CD1c-positive myeloid dendritic cell (primary cell): ENCODE measurements around the gene MYO3B.
"Not testable (repeated sequence)": the region's sequence is repeated elsewhere in the genome, so short reads cannot be mapped to it uniquely, and the experiment has no call there.

Experiments used
- DNase-seq: peaks from one replicate; pipeline ENCODE4 v3.0.0-alpha.2; 2016; ENCODE audit errors: extremely low spot score

The MYO3B gene

DNA sequence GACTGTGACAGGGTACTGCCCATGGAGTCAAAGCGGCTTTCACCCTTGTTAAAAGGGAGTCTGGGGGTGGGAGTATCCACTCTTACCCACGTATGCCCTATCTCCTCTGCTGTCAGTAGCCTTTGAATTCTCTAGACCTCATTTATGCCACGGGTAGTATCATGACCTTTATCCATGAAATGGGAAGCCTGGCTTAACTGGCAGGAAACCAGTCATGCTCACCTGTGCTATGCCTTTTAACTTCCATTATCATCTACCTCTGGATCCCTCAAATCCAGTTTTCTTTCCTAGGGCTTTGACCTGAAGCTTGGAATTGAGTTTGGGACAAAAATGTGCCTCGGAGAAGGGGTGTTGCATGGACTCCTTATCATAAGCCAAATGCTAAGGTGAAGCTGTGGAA, 30.0 kb downstream of the MYO3B start:
- DNase-seq = no peak

DNA sequence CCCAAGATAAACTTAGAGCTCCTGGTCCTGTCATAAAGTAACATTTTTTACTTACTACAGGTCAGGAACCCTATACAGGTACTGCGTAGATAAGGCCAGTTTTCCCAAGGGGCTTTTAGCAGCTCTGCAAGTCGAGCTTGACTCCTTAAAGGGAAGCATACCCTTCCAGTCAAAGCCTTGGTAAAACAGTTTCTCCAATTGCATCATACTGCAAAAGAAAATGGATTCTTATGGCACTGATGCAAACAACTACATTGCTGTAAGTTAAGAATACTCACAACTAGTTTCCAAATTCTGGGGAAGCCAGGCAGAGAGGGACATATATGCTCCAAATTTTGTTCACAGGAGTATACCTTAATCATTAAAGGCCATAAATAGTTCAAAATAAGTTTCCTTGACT, 31.0 kb downstream of the MYO3B start:
- DNase-seq = no peak

DNA sequence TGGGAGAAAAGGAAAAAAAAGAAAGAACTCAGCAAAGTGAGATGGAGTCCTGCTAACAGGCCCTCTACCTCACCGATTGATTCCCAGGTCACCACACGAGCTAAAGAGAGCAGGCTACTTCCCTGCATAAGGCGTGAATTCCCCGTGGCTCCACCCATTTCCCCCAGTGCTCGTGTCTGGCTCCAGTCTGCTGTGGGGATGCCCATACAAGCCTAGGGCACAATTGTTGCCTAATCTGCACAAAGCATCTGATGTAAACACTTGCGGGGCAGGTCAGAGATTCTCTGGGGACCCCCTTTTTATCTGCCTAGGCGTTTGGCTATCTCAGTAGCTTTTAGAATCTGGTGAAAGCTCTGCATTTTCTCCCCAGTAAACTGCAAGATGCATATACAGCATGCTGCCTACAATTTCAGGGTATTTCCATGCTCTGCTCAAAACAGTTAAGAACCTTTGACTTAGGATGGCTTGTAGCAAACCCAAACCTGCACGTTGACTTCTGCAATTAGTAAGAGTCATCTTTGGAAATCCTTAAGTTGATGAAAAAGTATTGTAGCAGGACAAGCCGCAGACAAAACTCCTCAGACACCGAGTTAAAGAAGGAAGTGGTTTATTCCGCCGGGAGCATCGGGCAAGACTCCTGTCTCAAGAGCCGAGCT, 34.8 kb downstream of the MYO3B start:
- no peak for DNase-seq

DNA sequence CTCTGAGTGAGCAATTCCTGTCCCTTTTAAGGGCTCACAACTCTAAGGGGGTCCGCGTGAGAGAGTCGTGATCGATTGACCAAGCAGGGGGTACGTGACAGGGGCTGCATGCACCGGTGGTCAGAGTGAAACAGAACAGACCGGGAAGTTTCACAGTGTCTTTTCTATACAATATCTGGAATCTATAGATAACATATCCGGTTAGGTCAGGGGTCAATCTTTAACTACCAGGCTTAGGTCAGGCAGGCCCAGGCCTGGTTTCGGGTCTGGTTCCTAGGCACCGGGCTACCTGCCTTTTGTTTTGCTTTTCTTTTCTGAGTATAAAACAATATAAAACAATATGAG, 35.3 kb downstream of the MYO3B start:
- DNase-seq = not testable (repeated sequence)

DNA sequence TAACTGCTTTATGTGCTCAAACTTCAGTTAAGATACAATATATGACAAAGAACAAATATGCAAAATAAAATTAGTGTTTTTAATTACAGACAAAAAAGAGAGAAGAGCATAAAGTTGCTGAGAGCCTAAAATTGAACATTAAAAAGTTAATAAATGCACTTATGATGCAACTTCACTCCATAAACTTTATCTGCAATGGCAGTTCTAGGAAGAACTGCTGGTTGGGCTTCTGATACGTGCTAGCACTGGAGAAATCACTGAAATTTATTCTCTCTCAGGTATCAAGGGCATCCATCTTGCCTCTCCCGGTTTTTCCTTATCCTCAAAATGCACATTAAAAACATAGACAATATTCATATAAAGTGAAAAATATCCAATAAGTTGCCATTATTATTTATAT, 35.7 kb downstream of the MYO3B start:
- no peak for DNase-seq

DNA sequence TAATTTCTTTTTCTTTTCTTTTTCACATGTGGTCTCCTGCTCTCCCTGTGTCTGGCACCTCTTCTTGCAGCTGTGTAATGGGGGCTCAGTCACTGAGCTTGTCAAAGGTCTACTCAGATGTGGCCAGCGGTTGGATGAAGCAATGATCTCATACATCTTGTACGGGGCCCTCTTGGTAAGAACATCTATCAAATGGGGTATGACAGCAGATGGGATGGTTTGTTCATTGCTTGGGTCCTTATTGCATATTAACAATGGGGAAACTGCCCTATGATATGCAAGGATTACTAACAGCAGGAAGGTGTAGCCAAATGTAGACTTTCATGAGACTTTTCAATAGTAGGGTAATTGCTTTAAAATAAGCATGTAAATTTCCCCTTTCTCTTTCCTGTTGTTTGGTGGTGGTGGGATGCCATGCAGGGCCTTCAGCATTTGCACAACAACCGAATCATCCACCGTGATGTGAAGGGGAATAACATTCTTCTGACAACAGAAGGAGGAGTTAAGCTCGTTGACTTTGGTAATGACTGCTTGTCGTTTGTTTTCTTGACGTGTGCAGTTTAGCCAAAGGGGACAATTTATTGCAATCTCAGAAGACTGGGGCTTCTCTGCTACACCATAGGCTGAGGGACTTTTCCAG, 36.5 kb downstream of the MYO3B start:
- no peak for DNase-seq

DNA sequence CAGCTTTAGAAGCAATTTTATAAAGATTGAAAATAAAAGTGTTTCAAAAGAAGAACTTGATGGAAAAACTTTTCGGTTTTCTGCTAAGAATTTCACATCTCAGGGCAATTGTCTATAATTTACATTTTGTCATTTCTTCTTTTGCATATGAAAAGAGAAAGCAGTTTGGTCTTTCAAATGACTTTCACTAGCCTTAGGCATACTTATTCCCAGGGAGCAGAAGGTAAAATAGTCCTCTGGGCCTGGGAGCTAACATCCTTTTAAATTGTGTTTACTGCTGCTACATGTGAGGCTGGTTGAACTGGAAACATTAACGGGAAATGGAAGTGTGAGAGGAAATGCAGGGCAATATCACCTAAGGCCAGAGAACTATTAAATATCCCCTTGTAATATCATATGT, 37.1 kb downstream of the MYO3B start:
- no peak for DNase-seq

DNA sequence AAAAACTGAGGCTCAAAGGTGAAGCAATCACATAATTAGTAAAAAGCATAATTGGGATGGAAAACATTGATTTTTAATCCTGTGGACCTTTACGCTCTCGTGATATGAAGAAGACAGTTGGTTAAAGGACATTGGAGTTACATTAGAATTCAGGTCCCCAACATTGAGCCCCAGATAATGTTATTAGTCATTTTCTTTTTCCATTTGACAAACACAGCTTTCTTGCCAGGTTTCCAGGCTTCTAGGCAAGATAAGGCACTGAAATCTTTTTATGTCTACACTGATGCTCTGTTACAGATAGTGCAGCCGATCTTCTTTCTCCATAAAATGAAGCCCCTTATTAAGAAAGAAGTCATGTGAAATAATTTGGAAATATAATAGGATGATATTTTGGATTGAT, 38.5 kb downstream of the MYO3B start:
- DNase-seq = no peak

DNA sequence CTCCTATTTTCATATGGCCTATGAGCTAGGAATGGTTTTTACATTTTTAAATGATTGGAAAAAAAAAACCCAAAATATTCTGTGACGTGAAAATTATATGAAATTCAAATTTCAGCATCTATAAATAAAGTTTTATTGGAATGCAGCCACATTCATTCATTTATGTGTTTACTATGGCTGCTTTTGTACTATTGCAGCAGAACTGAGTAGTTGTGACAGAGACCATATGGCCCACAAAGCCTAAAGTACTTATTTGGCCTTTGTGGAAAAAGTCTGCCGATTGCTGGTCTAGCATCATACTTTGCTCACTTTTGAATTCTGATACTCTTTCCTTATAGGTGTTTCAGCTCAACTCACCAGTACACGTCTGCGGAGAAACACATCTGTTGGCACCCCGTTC, 39.0 kb downstream of the MYO3B start:
- DNase-seq = no peak

DNA sequence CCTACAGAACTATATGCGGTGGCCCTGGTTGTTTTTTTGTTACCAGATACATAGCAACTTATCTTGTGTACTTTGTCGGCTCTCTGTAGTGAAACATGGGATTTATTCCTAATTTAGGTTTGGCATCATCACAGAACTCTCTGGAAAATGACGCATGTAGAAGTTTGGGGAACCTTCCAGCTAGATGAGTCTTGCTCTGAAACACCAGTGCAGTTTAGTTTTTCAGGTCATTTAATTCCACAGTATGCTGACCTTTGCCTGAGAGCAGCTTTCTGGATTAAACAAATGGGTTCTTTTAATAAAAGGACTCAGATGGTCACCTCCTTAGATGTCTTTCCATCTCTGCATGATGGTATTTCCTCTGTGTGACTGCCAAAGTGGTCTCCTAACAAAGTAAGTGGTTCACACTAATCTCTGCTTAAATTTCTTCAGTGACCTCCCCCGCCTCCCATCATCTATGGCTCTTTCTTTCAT, 39.9 kb downstream of the MYO3B start:
- no peak for DNase-seq

DNA sequence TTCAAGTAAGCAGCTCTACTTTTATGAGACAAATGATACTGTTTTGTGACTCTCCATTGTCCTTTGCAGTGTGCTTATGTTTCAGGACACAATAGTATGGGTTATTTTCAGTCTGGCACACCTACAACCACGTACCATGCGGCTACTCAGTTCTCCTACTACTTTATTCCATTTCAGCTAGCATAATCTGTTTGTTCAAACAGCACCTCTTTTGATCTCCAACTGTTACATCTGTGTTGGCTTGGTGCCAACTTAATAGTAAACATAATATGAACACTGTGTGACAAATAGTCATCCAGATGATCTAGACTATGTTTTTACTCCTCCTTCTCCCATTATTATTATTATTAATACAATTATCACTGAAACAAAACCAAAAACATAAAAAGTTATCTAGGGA, 40.5 kb downstream of the MYO3B start:
- no peak for DNase-seq

DNA sequence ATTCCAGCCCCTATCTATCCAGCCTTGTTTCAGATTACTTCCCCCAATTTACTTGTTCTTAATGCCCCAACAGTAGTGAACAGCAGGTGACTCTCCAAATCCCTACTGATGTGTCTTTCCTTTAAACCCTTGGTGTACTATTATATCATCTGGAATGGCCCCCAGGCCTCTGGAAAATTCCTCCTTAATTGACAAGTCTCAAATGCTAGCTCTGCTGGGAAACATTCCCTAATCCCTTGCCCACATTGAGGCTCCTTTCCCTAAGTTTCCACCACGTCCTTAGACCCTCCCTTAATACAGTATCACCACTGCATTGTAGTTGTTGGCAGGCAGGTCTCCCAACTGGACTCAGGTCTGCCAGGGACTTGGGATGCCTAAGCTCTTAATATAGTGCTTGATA, 41.0 kb downstream of the MYO3B start:
- no peak for DNase-seq

DNA sequence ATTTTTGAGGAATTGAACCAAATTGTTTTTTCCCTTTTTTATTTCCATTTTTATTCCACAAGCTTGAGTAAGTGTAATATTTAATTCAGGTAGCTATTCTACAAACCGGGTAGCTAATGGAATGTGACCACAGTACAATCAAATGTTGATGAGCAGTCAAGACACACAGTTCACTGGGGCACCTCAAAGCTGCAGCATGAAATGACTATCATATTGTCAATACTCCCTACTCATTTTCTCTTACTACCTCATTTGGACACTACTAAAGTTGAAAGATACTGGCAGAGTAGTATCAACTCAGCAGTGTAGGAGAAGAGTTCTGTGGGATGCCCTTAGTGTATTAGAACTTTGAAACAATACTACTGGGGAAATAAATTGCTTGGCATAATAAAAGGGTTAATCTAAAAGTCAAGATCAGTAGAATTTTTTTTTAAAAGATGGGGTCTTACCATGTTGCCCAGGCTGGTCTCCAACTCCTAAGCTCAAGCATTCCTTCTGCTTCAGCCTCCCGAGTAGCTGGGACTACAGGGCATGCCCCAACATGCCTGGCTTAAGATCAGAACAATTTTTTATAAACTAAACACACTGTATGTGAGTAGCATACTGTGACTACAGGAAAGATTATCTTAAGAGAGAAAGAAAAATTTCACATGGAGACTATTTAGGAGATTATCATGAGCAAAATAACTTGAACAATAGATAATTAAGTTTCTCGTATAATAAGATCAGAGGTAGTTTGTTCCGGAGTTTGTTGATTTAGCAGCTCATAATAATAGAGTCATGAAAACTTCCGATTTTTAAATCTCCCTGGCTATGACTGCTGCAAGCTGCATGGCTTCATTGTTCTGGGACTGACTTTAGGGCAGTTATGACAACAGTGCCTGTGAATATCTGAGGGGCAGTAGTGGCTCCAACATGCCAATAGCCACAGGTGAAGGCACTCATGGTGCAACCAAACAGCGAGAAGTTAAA, 43.7 kb downstream of the MYO3B start:
- no peak for DNase-seq

DNA sequence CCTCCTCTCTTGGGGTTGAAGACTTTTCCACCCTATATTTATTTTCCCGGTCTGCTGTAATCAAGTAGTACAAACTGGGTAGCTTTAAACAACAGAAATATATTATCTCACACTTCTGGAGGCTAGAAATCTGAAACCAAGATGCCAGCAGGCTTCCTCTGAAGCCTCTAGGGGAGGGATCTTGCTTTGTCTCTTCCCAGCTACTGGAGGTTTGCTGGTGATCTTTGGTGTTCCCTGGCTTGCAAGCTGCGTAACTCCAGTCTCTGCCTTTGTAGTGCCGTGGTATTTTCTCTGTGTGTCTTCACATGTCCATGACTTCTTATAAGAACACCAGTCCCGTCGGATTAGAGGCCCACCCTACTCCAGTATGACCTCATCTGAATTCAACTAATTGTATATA, 44.4 kb downstream of the MYO3B start:
- no peak for DNase-seq

DNA sequence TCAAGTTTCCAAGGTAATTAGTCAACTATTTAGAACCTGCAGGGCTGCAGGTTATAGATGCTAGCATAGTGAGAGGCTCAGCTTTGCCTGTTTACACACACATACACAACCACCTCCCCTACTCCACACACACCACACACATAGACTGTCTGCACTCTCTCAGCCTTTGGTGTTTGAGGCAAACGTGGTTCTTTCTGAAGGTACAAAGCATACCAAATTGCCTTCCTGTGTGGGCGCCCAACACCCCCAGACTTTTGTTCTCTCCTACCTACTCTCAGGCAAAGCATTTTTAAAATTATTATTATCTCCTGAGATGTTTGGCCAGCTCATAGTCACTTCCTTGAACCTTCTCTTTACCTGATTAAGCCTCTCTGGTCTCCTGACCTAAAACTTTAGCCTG, 44.9 kb downstream of the MYO3B start:
- DNase-seq = no peak

DNA sequence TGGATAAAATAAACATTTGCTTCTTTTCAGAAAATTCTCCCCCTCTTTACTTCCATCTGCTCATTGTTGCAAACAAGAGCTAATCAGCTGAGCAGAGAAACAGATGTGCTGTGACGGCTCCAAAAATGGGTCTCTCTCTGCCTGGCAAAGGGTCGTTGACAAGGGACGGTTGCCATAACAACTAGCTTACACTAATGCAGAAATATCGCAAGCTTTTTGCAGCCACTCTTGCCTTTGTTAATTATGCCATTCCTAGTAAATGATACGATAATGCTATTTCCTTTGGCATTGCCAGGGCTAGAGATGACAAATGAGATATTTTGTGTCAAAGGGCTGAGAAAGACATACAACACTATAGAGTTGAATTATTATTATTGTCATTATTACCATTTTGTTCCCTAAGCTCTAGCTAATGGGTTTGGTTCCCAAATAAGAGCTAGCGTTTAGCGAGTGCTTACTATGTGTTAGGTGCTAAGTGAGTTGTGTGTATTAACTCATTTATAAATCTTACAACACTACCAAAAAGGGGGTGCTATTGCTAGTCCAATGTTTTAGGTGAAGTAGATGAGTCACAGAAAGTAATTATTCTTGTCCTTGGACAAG, 46.8 kb downstream of the MYO3B start:
- DNase-seq = no peak

DNA sequence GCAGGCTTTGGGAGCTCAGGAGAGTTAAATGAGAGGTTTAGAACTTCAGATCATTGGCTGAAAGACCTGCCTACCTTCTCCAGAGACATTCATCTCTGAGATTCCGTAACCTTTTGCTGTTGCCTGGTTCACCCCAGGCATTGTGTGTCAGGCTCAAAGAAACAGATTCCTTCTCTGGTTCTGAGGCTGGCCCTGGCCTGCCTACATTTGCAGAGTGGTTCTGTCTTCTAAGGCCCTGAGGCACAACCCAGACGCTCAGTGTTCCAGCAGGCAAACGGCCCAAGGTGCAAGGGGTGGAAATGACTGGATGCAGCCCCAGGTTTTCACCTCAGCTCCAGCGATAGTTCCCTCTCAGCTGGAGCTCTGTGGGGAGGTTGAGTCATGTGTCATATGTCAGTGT, 48.3 kb downstream of the MYO3B start:
- DNase-seq = no peak

DNA sequence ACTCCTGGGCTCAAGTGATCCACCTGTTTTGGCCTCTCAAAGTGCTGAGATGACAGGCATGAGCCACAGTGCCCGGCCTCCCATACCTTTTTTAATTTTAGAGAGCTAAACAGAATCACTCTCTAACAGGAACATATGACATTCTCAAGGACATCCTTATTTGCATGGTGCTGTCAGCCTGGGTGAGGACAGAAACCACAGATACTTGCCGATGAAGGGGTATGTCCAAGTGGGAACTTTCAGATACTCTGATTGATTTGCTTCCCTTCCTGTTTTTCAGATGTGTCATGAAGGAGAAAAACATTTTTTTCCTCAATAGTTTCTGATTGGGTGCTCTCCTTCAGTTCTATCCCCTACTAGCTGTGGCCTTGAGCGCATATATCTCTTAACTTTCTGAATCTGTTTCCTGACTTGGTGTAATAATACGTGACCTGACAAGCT, 49.6 kb downstream of the MYO3B start:
- no peak for DNase-seq

DNA sequence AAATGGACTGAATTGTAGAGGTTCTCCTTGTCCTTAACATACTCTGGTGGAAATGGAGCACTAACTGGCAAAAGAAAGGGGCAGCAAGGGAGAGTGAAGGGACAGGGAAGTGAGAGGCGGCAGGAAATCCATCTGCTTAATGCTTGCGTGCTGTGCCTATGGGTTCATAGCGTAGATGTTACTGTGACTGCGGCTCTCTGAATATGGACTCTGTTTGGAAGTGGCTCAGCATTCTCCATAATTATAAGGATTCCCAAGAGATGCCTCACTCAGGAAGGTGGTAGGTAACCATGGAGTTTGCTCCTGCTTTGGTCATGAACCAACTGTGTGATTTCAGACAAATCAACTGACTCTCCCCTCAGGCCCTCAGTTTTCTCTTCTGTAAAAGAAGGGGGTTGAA, 50.0 kb downstream of the MYO3B start:
- no peak for DNase-seq

DNA sequence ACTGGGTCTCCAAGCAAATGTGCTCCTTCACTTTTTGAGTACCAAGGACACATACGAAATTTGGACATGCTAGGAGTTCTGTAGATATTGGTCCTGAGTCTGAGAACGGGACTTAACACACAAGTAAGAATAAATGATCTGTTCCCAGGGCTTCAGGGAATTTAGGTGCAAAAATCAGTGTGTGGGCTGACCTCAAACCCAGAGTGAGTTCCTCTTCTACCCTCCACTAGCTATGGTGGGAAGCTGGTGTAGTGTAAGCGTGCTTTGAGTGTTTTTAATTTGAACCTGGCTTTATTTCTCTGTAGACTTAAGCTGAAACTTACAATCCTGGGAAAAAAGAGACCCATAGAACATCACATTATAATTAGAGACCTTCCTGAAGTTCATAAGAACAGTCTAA, 50.5 kb downstream of the MYO3B start:
- no peak for DNase-seq

DNA sequence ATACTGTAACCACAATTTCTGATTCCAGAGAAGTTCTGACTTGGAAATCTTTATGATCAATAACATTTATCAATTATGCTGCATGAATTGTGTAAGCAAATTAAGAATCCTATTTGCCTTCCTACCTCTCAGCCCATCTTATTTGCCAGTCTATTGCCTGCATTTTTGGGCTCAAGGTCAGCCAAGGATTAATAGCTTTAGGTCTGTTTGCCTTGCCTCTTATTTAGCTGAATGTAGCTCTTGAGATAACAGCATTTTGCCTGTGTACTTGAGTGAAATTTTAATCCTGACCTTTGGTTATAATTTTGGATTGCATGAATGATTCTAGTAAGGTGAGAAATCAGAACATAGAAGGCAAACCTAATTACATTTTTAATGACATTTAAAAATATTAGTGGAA, 51.2 kb downstream of the MYO3B start:
- no peak for DNase-seq

DNA sequence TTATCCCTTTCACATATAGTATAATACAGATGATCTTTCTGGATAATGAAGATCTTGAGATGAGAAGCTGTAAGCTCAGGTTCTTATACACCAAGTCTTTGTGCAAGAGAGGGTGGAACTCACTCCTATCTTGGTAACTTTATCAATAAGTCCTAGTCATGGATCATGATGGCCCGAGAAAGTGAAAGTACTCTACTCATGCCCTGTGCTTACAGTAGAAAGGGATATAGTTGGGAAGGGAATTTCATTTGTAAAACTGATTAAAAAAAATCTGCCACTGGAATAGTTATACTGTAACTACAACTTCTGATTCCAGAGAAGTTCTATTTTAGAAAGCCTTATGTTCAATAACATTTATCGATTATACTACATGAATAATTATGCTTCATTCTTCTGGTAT, 51.8 kb downstream of the MYO3B start:
- DNase-seq = no peak
